GM06990 (cell line): Measurements from ENCODE around the gene TRIM24.

Experiments
- DNase-seq: peaks from one replicate; pipeline ENCODE4 v3.0.0-alpha.2; 2011; ENCODE audit not compliant: insufficient read length; ENCODE audit errors: extremely low read depth
- H3K27me3 ChIP-seq: replicated peaks from 2 replicates; pipeline ENCODE4 v1.6.0; 2011; ENCODE audit warnings: low read length; ENCODE audit not compliant: control insufficient read depth, insufficient read depth
- H3K36me3 ChIP-seq: 2 replicates; pipeline ENCODE4 v1.5.1; 2011; ENCODE audit warnings: low read length; ENCODE audit not compliant: control insufficient read depth, insufficient read depth
- H3K4me3 ChIP-seq: replicated peaks from 2 replicates; pipeline ENCODE4 v1.5.1; 2011; ENCODE audit warnings: low read depth, mild to moderate bottlenecking, control low read depth, low read length
- TF ChIP-seq, protein P1 (sequence below): IDR thresholded peaks from 2 replicates; pipeline ENCODE4 v1.5.1; 2011; ENCODE audit warnings: low read length, control low read depth, mild to moderate bottlenecking, inconsistent platforms; ENCODE audit not compliant: insufficient read depth, poor library complexity, severe bottlenecking

The TRIM24 gene

DNA sequence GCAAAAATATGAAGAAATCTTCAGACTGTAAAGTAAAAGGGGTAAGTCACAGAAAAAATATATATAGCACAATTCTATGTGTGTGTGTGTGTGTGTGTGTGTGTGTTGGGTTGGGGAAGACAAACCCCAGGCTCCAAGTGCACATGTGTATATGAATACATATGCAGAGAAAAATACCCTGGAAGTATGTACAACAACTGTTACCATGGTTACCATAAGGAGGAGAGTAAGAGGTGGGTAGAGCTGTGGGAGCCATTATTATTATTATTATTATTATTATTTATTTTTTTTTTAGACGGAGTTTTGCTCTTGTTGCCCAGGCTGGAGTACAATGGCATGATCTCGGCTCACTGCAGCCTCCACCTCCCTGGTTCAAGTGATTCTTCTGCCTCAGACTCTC lies 23.7 kb upstream of the TRIM24 start:
- no peak for DNase-seq
- no peaks in the 10 kb centered on the region for H3K36me3 ChIP-seq
- H3K4me3 ChIP-seq: no peak overlapping the region
- H3K27me3 ChIP-seq: no peaks in the 10 kb centered on the region; the same call in 1 of the 2 replicates
- TF ChIP-seq, protein P1, sequence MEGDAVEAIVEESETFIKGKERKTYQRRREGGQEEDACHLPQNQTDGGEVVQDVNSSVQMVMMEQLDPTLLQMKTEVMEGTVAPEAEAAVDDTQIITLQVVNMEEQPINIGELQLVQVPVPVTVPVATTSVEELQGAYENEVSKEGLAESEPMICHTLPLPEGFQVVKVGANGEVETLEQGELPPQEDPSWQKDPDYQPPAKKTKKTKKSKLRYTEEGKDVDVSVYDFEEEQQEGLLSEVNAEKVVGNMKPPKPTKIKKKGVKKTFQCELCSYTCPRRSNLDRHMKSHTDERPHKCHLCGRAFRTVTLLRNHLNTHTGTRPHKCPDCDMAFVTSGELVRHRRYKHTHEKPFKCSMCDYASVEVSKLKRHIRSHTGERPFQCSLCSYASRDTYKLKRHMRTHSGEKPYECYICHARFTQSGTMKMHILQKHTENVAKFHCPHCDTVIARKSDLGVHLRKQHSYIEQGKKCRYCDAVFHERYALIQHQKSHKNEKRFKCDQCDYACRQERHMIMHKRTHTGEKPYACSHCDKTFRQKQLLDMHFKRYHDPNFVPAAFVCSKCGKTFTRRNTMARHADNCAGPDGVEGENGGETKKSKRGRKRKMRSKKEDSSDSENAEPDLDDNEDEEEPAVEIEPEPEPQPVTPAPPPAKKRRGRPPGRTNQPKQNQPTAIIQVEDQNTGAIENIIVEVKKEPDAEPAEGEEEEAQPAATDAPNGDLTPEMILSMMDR: no peak

DNA sequence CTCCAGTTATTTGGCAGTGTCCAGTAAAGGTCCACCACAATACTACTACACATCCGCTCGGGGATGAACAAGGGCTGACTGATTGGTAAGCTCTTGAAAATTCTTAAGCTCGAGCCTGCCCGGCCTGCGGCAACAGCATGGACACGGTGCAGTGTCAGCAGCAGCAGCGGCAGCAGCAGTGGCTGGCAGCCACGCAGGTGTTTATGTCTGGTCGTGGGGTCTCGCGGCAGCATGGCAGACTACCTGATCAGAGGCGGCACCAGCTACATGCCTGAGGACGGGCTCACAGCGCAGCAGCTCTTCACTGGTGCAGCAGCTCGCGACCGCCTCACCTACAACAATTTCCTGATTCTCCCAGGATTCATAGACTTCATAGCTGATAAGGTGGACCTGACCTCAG lies 19.6 kb upstream of the TRIM24 start:
- H3K4me3 ChIP-seq: no peak overlapping the region
- H3K36me3 ChIP-seq: no peaks in the 10 kb centered on the region
- TF ChIP-seq, protein P1: no peak
- no peak for DNase-seq
- no peaks in the 10 kb centered on the region; the same call in 1 of the 2 replicates for H3K27me3 ChIP-seq

DNA sequence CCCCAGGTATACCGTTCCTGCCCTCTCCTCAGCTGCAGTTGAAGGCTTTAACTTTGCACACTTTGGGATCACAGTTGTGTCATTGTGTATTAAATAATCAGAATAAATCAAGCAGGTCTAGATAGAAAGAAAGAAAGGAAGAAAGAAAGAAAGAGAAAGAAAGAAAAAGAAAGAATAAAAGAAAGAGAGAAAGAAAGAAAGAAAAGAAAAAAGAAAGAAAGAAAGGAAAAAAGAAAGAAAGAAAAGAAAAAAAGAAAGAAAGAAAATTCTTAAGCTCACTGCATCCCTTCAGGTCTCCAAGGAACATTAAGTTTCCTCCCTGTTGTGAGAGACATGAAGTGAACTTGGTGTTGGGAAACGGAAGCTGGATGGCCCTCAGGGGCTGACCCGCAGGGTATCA lies 17.2 kb upstream of the TRIM24 start:
- H3K36me3 ChIP-seq: no peaks in the 10 kb centered on the region
- no peak overlapping the region for H3K4me3 ChIP-seq
- no peaks in the 10 kb centered on the region; the same call in 1 of the 2 replicates for H3K27me3 ChIP-seq
- no peak for DNase-seq
- TF ChIP-seq, protein P1: no peak

DNA sequence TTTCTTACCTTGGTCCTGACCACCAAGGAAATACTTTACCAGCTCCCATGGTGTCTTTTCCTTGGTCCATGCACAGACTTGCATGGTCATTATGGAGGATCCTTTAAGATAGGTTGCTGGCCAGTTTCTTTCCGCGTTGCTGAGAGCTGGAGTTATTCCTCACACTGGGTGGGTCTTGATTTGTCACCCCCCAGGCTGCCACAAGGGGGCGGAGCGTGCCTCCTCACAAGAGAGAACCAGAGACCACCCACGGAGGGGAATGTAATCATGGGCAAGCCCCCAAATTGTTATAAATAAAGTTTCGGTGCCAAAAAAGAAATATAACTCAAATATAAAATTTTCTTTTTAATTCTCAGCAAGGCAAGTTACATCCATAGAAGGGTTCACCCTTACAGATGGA lies 10.5 kb upstream of the TRIM24 start:
- DNase-seq: no peak
- Histone ChIP-seq H3K27me3 (no peaks in the 10 kb centered on the region), H3K4me3 (no peak overlapping the region), H3K36me3 (no peaks in the 10 kb centered on the region)
- TF ChIP-seq, protein P1: peak; percentile 59

DNA sequence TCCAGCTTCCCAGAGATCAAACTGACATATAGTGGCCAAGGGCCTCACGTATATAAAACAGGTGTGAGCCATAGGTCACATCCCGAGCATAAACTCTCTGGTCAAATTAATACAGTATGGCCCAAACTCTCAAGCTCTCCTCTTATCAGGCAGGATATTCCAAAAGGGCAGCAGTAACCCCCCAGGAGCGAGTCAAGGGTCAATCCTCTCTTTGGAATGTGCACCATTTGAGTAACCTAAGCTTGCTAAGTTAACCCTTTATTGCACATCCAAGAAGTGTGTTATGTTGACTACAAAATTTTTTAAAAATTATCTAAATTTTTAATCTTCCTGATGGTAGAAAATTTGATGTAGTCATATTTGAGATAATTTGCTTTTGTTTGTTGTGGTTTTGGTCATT lies 4.5 kb upstream of the TRIM24 start:
- no peak overlapping the region for H3K4me3 ChIP-seq
- no peaks in the 10 kb centered on the region for H3K36me3 ChIP-seq
- TF ChIP-seq, protein P1: no peak
- no peak for DNase-seq
- no peaks in the 10 kb centered on the region for H3K27me3 ChIP-seq

DNA sequence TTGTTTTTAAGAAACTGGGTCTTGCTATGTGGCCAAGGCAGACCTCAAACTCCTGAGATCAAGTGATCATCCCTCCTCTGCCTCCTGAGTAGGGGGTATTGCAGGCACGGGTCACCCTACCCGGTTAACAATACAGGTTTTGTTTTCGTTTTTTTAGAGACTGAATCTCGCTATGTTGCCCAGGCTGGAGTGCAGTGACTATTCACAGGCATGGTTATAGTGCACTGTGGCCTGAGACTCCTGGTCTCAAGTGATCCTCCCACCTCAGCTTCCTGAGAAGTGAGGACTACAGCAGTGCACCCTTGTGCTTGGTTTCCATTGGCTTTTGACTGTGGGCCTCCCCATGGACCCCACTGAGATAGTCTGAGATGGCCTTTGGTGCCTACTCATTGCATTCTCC lies 3.8 kb upstream of the TRIM24 start:
- TF ChIP-seq, protein P1: no peak
- Histone ChIP-seq H3K36me3 (no peaks in the 10 kb centered on the region), H3K4me3 (no peak overlapping the region), H3K27me3 (no peaks in the 10 kb centered on the region)
- DNase-seq: no peak
